Keratinocyte (primary cell): ENCODE measurements around the gene GARRE1. TPM values are rescaled to one million over a fixed set of nuclear protein-coding genes. Genes with fewer than 3 reads are reported as not detected.

Experiments used
- DNase-seq: peaks from one replicate; pipeline ENCODE4 v3.0.0-alpha.2; 2011; ENCODE audit warnings: low read depth, missing footprints, low spot score
- FAIRE-seq: peaks from 2 replicates; lab custom pipeline; 2011; peaks lifted over from hg19 to GRCh38; lab: Jason Lieb, UNC
- H2AFZ ChIP-seq: 2 replicates; pipeline ENCODE4 v1.6.0; 2012; ENCODE audit warnings: low read length, control low read depth, inconsistent platforms; ENCODE audit not compliant: control insufficient read depth
- H3K27ac ChIP-seq: 2 replicates; pipeline ENCODE4 v1.5.1; 2011; ENCODE audit warnings: low read length; ENCODE audit not compliant: control insufficient read depth, insufficient read depth
- H3K27me3 ChIP-seq: 3 replicates; pipeline ENCODE4 v1.6.0; 2011; ENCODE audit warnings: low read length; ENCODE audit not compliant: control insufficient read depth, insufficient read depth; ENCODE audit errors: extremely low read depth
- H3K36me3 ChIP-seq, 2 experiments: 2 replicates in 1 of 2; 3 replicates in 1 of 2; pipeline ENCODE4 v1.5.1; 2011; ENCODE audit warnings: low read length in 2 of 2, mild to moderate bottlenecking in 1 of 2; ENCODE audit not compliant: control insufficient read depth in 2 of 2, insufficient read depth in 2 of 2; ENCODE audit errors: extremely low read depth in 1 of 2
- H3K4me1 ChIP-seq: 3 replicates; pipeline ENCODE4 v1.5.1; 2011; ENCODE audit warnings: low read length; ENCODE audit not compliant: control insufficient read depth, insufficient read depth; ENCODE audit errors: extremely low read depth
- H3K4me2 ChIP-seq: 3 replicates; pipeline ENCODE4 v1.6.0; 2011; ENCODE audit warnings: low read depth, low read length; ENCODE audit not compliant: control insufficient read depth, insufficient read depth; ENCODE audit errors: extremely low read depth
- H3K4me3 ChIP-seq, 3 experiments: fragments of 200-600 bp in 1 of 3; sonication (generic) in 1 of 3; 2 replicates in 2 of 3; 3 replicates in 1 of 3; pipeline ENCODE4 v1.5.1; 2011 to 2016; ENCODE audit warnings: low read length in 3 of 3, mild to moderate bottlenecking in 3 of 3, control low read depth in 2 of 3, inconsistent platforms in 1 of 3, low read depth in 1 of 3, mixed read lengths in 1 of 3, mixed run types in 1 of 3, moderate library complexity in 1 of 3; ENCODE audit not compliant: control insufficient read depth in 2 of 3, insufficient read depth in 2 of 3; ENCODE audit errors: extremely low read depth in 1 of 3
- H3K79me2 ChIP-seq: 2 replicates; pipeline ENCODE4 v1.6.0; 2012; ENCODE audit warnings: low read length; ENCODE audit not compliant: control insufficient read depth, insufficient read depth
- H3K9ac ChIP-seq: 3 replicates; pipeline ENCODE4 v1.6.0; 2011; ENCODE audit warnings: low read length; ENCODE audit not compliant: control insufficient read depth, insufficient read depth; ENCODE audit errors: extremely low read depth
- H3K9me1 ChIP-seq: 3 replicates; pipeline ENCODE4 v1.6.0; 2011; ENCODE audit warnings: low read length; ENCODE audit not compliant: control insufficient read depth, insufficient read depth; ENCODE audit errors: extremely low read depth
- H3K9me3 ChIP-seq: 2 replicates; pipeline ENCODE4 v1.5.1; 2012; ENCODE audit warnings: low read depth, low read length; ENCODE audit not compliant: control insufficient read depth
- H4K20me1 ChIP-seq: 3 replicates; pipeline ENCODE4 v1.6.0; 2011; ENCODE audit warnings: low read length; ENCODE audit not compliant: control insufficient read depth, insufficient read depth; ENCODE audit errors: extremely low read depth
- CTCF ChIP-seq, 3 experiments: IDR thresholded peaks in 1 of 3; conservative IDR thresholded peaks in 1 of 3; optimal IDR thresholded peaks in 1 of 3; 2 replicates in 2 of 3; 3 replicates in 1 of 3; pipeline versions ENCODE3 to v1.5.1; 2011; ENCODE audit warnings: low read length in 3 of 3, mild to moderate bottlenecking in 3 of 3, moderate library complexity in 2 of 3, control low read depth in 1 of 3, inconsistent platforms in 1 of 3; ENCODE audit not compliant: insufficient read depth in 2 of 3; ENCODE audit errors: extremely low read depth in 1 of 3
- EZH2 ChIP-seq: IDR thresholded peaks from one replicate; pipeline ENCODE4 v1.6.1; 2012; ENCODE audit warnings: inconsistent platforms, mild to moderate bottlenecking, low read length, moderate library complexity
- dilution Hi-C: fragments of 300-500 bp; cut with MboI; formaldehyde crosslinking; loops from one replicate; pipeline ENCODE4 v1.7.0; 2020; ENCODE audit warnings: low sequenced_read_pairs; ENCODE audit not compliant: extremely low pct_ligation_motif_present
- polyA plus RNA-seq, 5 experiments: library from polyadenylated mRNA; depleted of rRNA in 3 of 5; stranded (reverse) in 3 of 5; stranded (forward) in 1 of 5; unstranded in 1 of 5; fragments of >200 nt; gene quantifications; 1 replicate in 1 of 5; 2 replicates in 3 of 5; 3 replicates in 1 of 5; pipeline versions ENCODE4 v1.2.1 to v1.2.3, GENCODE V29; 2011 to 2012; ENCODE audit warnings: missing spikeins in 2 of 5, low read depth in 1 of 5, low replicate concordance in 1 of 5

Gene GARRE1
- polyA plus RNA-seq, 1 donor (not counting 4 experiments of a cell fraction or from before 2014, with no cell fraction given), result 5.7 TPM

- H3K9ac ChIP-seq, result no peak overlapping the region
- dilution Hi-C loops, result no loop called here
- H3K9me3 ChIP-seq, result no peaks in the 10 kb centered on the region
- no peaks in the 10 kb centered on the region for H3K9me1 ChIP-seq
- no peaks in the 10 kb centered on the region for H3K27me3 ChIP-seq
- H2AFZ ChIP-seq, result no peak overlapping the region
- H3K4me1 ChIP-seq, result no peaks in the 10 kb centered on the region
- DNase-seq (no peak), FAIRE-seq (no peak)
- peaks cover 9 to 23% of the 10 kb centered on the region in 2 experiments for H3K36me3 ChIP-seq
- peaks cover under 1% of the 10 kb centered on the region for H4K20me1 ChIP-seq
- H3K27ac ChIP-seq, result no peak overlapping the region
- no peak for TF ChIP-seq CTCF (optimal IDR thresholded peaks at IDR 0.05 in 1 of 3, IDR thresholded peaks at IDR 0.05 in 1 of 3, conservative IDR thresholded peaks at IDR 0.05 in 1 of 3; ENCODE audit: extremely low read depth in 1 of 3, insufficient read depth in 2 of 3, low read length in 3 of 3)
- no peak for TF ChIP-seq EZH2
- no peak overlapping the region for H3K4me2 ChIP-seq
- H3K4me3 ChIP-seq, result no peak overlapping the region
- peaks cover 2% of the 10 kb centered on the region for H3K79me2 ChIP-seq
These were observed 41.1 kb upstream of the GARRE1 start for GRCh38 chr19:34213283-34213682.

- Histone ChIP-seq H2AFZ (no peak overlapping the region), H3K4me2 (no peak overlapping the region), H3K9me1 (no peaks in the 10 kb centered on the region), H3K36me3 (peaks cover 9 to 21% of the 10 kb centered on the region in 2 experiments), H3K27ac (no peak overlapping the region), H3K4me3 (no peak overlapping the region), H3K79me2 (peaks cover 2% of the 10 kb centered on the region), H3K27me3 (no peaks in the 10 kb centered on the region), H3K4me1 (no peaks in the 10 kb centered on the region), H3K9ac (no peak overlapping the region), H4K20me1 (no peaks in the 10 kb centered on the region), H3K9me3 (no peaks in the 10 kb centered on the region)
- no peak for TF ChIP-seq EZH2
- no peak for FAIRE-seq
- DNase-seq, result no peak
- dilution Hi-C loops, result no loop called here
These were observed 40.3 kb upstream of the GARRE1 start for GRCh38 chr19:34214040-34214439.
